Gastrocnemius medialis (tissue), 4 donors: Measurements from ENCODE around the gene FOXL1. TPM values are rescaled to one million over a fixed set of nuclear protein-coding genes. Genes with fewer than 3 reads are reported as not detected.
A peak's percentile ranks its signal among the peaks of the same experiment; 100 is the strongest.

Source experiments
- ATAC-seq, 2 donors: fragments of 150-250 bp; one replicate each; pipeline ENCODE4 v1.9.1; 2016
- DNase-seq, 2 donors: peaks; one replicate each; pipeline ENCODE4 v3.0.0-alpha.2; 2019
- H3K27ac ChIP-seq, 4 donors: fragments of 200-600 bp; sonication (generic); 1 replicate in 1 of 4; 2 replicates in 3 of 4; pipeline ENCODE4 v1.5.1; 2016 to 2018; ENCODE audit warnings: mild to moderate bottlenecking in 2 of 4, moderate library complexity in 1 of 4
- H3K27me3 ChIP-seq, 3 donors: fragments of 200-600 bp; sonication (generic) in 2 of 3; 1 replicate in 1 of 3; 2 replicates in 2 of 3; pipeline versions ENCODE4 v1.5.1 to v1.6.0; 2016 to 2019; ENCODE audit warnings: mild to moderate bottlenecking in 1 of 3, moderate library complexity in 1 of 3
- H3K36me3 ChIP-seq, 2 donors: fragments of 200-600 bp; sonication (generic) in 1 of 2; one replicate each; pipeline ENCODE4 v1.5.1; 2017 to 2018
- H3K4me1 ChIP-seq, 2 donors: fragments of 200-600 bp; sonication (generic) in 1 of 2; one replicate each; pipeline ENCODE4 v1.5.1; 2016 to 2017; ENCODE audit warnings: mild to moderate bottlenecking in 2 of 2
- H3K4me3 ChIP-seq, 4 donors: fragments of 200-600 bp; sonication (generic) in 3 of 4; 1 replicate in 1 of 4; 2 replicates in 3 of 4; pipeline ENCODE4 v1.5.1; 2016 to 2019; ENCODE audit warnings: mild to moderate bottlenecking in 2 of 4
- H3K9me3 ChIP-seq, 3 donors: fragments of 200-600 bp; sonication (generic) in 2 of 3; 1 replicate in 1 of 3; 2 replicates in 2 of 3; pipeline ENCODE4 v1.5.1; 2016 to 2019
- CTCF ChIP-seq, 5 experiments: fragments of 450-650 bp in 3 of 5; fragments of 200-600 bp in 2 of 5; sonication (generic) in 2 of 5; IDR thresholded peaks in 4 of 5; conservative IDR thresholded peaks in 1 of 5; 1 replicate in 4 of 5; 2 replicates in 1 of 5; pipeline ENCODE4 v1.5.1; 2016 to 2019; ENCODE audit warnings: antibody characterized with exemption in 5 of 5, mild to moderate bottlenecking in 3 of 5, moderate library complexity in 3 of 5
- POLR2A ChIP-seq, 2 donors: fragments of 450-650 bp; IDR thresholded peaks; one replicate each; pipeline ENCODE4 v1.6.1; 2017; ENCODE audit warnings: antibody characterized with exemption in 2 of 2, mild to moderate bottlenecking in 2 of 2, moderate library complexity in 2 of 2
- in situ Hi-C, 4 donors: fragments of 200-750 bp; cut with MboI; loops; one replicate each; pipeline versions ENCODE4 v1.15.0 to v1.8.0; 2017; ENCODE audit warnings: low sequenced_read_pairs in 4 of 4
- intact Hi-C: fragments of 100-400 bp; cut with DNase I; formaldehyde crosslinking; loops from one replicate; pipeline ENCODE4 v1.15.1; 2023; ENCODE audit warnings: low total_unique reads
- total RNA-seq, 4 donors: library from RNA; depleted of rRNA; stranded (reverse); fragments of >200 nt; gene quantifications; one replicate each; pipeline versions ENCODE4 v1.1.0 to v1.2.3, GENCODE V29; 2016

Gene FOXL1
- total RNA-seq, 4 donors from 2014 or later, result 2.0 to 5.9 (median 3.3) TPM

- intact Hi-C loops (no loop called here), in situ Hi-C loops (loop anchor here in 1 of 4 donors (25.0 kb wide), 1 partner anchor 729 kb away; no protein-coding TSS in a partner anchor)
- no peak for DNase-seq
- ATAC-seq, result no peak
- Histone ChIP-seq H3K9me3 (no peaks in the 10 kb centered on the region), H3K27me3 (no peaks in the 10 kb centered on the region), H3K27ac (no peak overlapping the region), H3K4me3 (no peak overlapping the region), H3K4me1 (no peaks in the 10 kb centered on the region), H3K36me3 (peaks cover 0 to 82% of the 10 kb centered on the region in 2 donors)
- TF ChIP-seq CTCF (IDR thresholded peaks at IDR 0.05 in 4 of 5, conservative IDR thresholded peaks at IDR 0.05 in 1 of 5), result no peak
- TF ChIP-seq POLR2A (IDR thresholded peaks at IDR 0.05), result no peak
These were observed 37.5 kb upstream of the FOXL1 start for GRCh38 chr16:86540894-86541293.

GRCh38 chr16:86541560-86541959 lies 36.8 kb upstream of the FOXL1 start:
- H3K4me3 ChIP-seq, result no peak overlapping the region
- no peak overlapping the region for H3K27ac ChIP-seq
- no peaks in the 10 kb centered on the region for H3K4me1 ChIP-seq
- no peak for ATAC-seq
- in situ Hi-C loops (loop anchor here in 1 of 4 donors (25.0 kb wide), 1 partner anchor 729 kb away; no protein-coding TSS in a partner anchor), intact Hi-C loops (no loop called here)
- H3K9me3 ChIP-seq, result no peaks in the 10 kb centered on the region
- H3K27me3 ChIP-seq, result no peaks in the 10 kb centered on the region
- TF ChIP-seq POLR2A (IDR thresholded peaks at IDR 0.05) (no peak), CTCF (IDR thresholded peaks at IDR 0.05 in 4 of 5, conservative IDR thresholded peaks at IDR 0.05 in 1 of 5) (no peak)
- no peak for DNase-seq
- H3K36me3 ChIP-seq, result peaks cover 0 to 79% of the 10 kb centered on the region in 2 donors

GRCh38 chr16:86542756-86543750 lies 35.3 kb upstream of the FOXL1 start:
- Histone ChIP-seq H3K4me3 (no peak overlapping the region), H3K27ac (no peak overlapping the region), H3K36me3 (peaks cover 0 to 76% of the 10 kb centered on the region in 2 donors), H3K27me3 (no peaks in the 10 kb centered on the region), H3K9me3 (no peaks in the 10 kb centered on the region), H3K4me1 (peaks cover 0 to 2% of the 10 kb centered on the region in 2 donors)
- intact Hi-C loops (no loop called here), in situ Hi-C loops (loop anchor here in 1 of 4 donors (25.0 kb wide), 1 partner anchor 731 kb away; no protein-coding TSS in a partner anchor)
- DNase-seq (no peak), ATAC-seq (no peak)
- TF ChIP-seq CTCF (IDR thresholded peaks at IDR 0.05 in 4 of 5, conservative IDR thresholded peaks at IDR 0.05 in 1 of 5), result no peak
- TF ChIP-seq POLR2A (IDR thresholded peaks at IDR 0.05), result no peak

- in situ Hi-C loops (loop anchor here in 1 of 4 donors (25.0 kb wide), 1 partner anchor 733 kb away; no protein-coding TSS in a partner anchor), intact Hi-C loops (no loop called here)
- DNase-seq (no peak), ATAC-seq (no peak)
- Histone ChIP-seq H3K9me3 (no peaks in the 10 kb centered on the region), H3K27ac (peak overlapping the region in 1 of 4 donors; percentile 29), H3K4me1 (peaks cover 0 to 22% of the 10 kb centered on the region in 2 donors), H3K36me3 (peaks cover 0 to 55% of the 10 kb centered on the region in 2 donors), H3K27me3 (no peaks in the 10 kb centered on the region), H3K4me3 (no peak overlapping the region)
- TF ChIP-seq POLR2A (IDR thresholded peaks at IDR 0.05) (no peak), CTCF (IDR thresholded peaks at IDR 0.05 in 4 of 5, conservative IDR thresholded peaks at IDR 0.05 in 1 of 5) (no peak)
These were observed 32.9 kb upstream of the FOXL1 start for GRCh38 chr16:86545481-86545880.
